HG02840 (cell line): ENCODE results near the gene KATNB1.
"Not testable (repeated sequence)": the region's sequence is repeated elsewhere in the genome, so short reads cannot be mapped to it uniquely, and the experiment has no call there.

Source experiments
- ATAC-seq: cut with Tn5 transposase; IDR thresholded peaks from one replicate; pipeline ENCODE4 v1.9.1; 2021; ENCODE audit warnings: mild to moderate bottlenecking, moderate library complexity, moderate number of reproducible peaks; ENCODE audit not compliant: unreplicated experiment, low FRiP score

Gene KATNB1

GRCh38 chr16:57699899-57700298 is 35.7 kb upstream of the KATNB1 start:
- no peak for ATAC-seq

GRCh38 chr16:57700781-57701551 is 34.6 kb upstream of the KATNB1 start:
- no peak for ATAC-seq

GRCh38 chr16:57701759-57702371 is 33.7 kb upstream of the KATNB1 start:
- ATAC-seq, result no peak

- ATAC-seq, result no peak
Measured at GRCh38 chr16:57703416-57704010, 32.1 kb upstream of the KATNB1 start.

- ATAC-seq, result no peak
Measured at GRCh38 chr16:57704011-57704904, 31.3 kb upstream of the KATNB1 start.

GRCh38 chr16:57704905-57705852 is 30.4 kb upstream of the KATNB1 start:
- no peak for ATAC-seq

GRCh38 chr16:57706717-57707116 is 28.9 kb upstream of the KATNB1 start:
- no peak for ATAC-seq

- no peak for ATAC-seq
Measured at GRCh38 chr16:57707331-57707730, 28.2 kb upstream of the KATNB1 start.

- ATAC-seq, result no peak
Measured at GRCh38 chr16:57708168-57708567, 27.4 kb upstream of the KATNB1 start.

- no peak for ATAC-seq
Measured at GRCh38 chr16:57709663-57710062, 25.9 kb upstream of the KATNB1 start.

- no peak for ATAC-seq
Measured at GRCh38 chr16:57711346-57711745, 24.2 kb upstream of the KATNB1 start.

- ATAC-seq, result no peak
Measured at GRCh38 chr16:57711993-57712392, 23.6 kb upstream of the KATNB1 start.

GRCh38 chr16:57712569-57712968 is 23.0 kb upstream of the KATNB1 start:
- ATAC-seq, result not testable (repeated sequence)

- no peak for ATAC-seq
Measured at GRCh38 chr16:57713596-57713995, 22.0 kb upstream of the KATNB1 start.

GRCh38 chr16:57714047-57714446 is 21.5 kb upstream of the KATNB1 start:
- ATAC-seq, result no peak

GRCh38 chr16:57720142-57720575 is 15.4 kb upstream of the KATNB1 start:
- no peak for ATAC-seq

- no peak for ATAC-seq
Measured at GRCh38 chr16:57721356-57722209, 14.0 kb upstream of the KATNB1 start.

GRCh38 chr16:57722210-57722499 is 13.4 kb upstream of the KATNB1 start:
- ATAC-seq, result no peak

- ATAC-seq, result no peak
Measured at GRCh38 chr16:57722651-57723050, 12.9 kb upstream of the KATNB1 start.
